ENCODE measurements around the gene GINM1. TPM values are rescaled to one million over a fixed set of nuclear protein-coding genes. Genes with fewer than 3 reads are reported as not detected.

The GINM1 gene, protein sequence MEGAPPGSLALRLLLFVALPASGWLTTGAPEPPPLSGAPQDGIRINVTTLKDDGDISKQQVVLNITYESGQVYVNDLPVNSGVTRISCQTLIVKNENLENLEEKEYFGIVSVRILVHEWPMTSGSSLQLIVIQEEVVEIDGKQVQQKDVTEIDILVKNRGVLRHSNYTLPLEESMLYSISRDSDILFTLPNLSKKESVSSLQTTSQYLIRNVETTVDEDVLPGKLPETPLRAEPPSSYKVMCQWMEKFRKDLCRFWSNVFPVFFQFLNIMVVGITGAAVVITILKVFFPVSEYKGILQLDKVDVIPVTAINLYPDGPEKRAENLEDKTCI
- 47.9 and 54.2 TPM in 2 replicates for total RNA-seq (2014; rRNA removed)
- 18.9 TPM for polyA plus RNA-seq (2012)

DNA sequence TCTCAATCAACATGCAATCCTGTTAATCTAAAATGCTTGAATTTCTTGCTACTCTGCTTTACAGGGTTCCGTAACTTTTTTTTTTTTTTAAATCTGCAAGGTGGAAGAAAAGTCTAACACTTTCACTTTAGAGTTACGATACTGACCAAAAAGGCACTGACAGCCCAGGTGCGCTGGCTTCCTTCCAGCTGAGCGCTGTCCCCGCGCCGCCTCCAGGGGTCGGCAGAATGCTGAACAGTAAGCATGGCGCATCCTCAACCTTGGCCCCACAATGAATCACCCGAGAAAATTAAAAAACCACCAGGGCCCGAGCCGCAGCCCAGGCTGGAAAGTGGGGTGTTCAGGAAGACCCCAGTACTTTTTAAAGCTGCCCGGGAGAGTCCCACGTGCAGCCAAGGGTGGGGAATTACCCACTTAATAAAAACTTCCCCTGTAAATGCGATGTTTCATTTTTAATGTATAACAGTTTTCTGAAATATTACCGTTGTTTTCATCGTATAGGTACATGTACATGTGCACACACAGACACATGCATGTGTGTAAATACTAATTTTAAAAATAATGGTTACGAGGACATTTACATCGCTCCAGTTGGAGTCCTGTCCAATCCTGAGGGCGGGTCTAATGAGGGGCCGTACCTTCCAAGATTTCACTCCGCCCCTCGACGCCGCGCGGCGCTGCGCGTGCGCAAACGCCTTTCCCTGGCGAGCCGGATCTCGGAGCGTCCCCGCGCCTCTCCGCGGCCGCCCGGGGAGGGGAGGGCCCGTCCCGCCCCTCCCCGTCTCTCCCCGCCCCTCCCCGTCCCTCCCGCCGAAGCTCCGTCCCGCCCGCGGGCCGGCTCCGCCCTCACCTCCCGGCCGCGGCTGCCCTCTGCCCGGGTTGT, at the start of gene GINM1:
Gene GINM1 (plus strand): TSS at position 849 of the 883 bp plus-strand sequence. CDS start 40 bp downstream, outside the sequence.
- DNase-seq (ENCODE audit: low read depth): peak; percentile 91

DNA sequence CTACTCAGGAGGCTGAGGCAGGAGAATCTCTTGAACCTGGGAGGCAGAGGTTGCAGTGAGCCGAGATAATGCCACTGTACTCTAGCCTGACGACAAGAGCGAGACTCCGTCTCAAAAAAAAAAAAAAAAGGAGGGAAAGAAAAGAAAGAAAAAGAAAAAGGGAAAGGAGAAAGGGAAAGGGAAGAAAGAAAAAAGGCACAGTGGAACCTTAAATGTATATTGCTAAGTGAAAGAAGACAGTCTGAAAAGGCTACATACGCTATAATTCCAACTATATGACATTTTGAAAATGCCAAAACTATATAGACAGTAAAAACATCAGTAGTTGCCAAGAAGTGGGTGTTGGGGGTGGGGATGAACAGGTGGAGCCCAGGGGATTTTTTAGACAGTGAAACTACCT, 36.5 kb upstream of the GINM1 start:
- DNase-seq (ENCODE audit: low read depth): no peak

DNA sequence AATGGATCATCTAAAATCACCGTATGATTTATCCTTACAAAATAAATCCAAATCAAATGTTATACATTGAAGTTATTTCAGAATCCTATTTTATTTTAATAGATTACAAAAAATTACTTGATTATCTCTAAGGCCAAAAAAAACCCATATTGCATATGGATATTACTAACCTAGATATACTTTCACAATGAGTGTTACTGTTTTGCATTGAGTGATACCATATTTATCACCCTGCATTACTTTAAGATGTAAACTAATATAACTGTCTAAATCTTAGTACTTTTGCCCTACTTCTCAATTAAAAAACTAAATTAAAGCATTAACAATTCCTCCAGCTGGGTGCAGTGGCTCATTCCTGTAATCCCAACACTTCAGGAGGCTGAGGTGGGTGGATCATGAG, 31.4 kb upstream of the GINM1 start:
- no peak for DNase-seq (ENCODE audit: low read depth)

DNA sequence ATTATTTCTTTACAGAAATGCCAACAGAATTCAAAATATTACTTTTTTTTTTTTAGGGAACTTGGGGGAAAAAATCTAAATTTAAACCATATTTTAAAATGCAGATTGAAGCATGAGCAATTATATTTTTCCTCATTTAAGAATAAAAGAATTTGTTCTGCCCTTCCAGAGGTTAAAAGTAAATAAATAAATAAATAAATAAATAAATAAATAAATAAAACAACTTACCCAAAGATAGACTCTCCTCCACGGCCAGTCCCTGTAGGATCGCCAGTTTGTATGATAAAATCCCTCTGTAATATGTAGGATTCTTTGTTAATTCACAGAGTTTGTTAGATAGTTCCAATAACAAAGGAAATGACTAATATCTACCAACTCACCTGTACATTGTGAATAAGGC, 25.0 kb upstream of the GINM1 start:
- DNase-seq (ENCODE audit: low read depth): no peak

DNA sequence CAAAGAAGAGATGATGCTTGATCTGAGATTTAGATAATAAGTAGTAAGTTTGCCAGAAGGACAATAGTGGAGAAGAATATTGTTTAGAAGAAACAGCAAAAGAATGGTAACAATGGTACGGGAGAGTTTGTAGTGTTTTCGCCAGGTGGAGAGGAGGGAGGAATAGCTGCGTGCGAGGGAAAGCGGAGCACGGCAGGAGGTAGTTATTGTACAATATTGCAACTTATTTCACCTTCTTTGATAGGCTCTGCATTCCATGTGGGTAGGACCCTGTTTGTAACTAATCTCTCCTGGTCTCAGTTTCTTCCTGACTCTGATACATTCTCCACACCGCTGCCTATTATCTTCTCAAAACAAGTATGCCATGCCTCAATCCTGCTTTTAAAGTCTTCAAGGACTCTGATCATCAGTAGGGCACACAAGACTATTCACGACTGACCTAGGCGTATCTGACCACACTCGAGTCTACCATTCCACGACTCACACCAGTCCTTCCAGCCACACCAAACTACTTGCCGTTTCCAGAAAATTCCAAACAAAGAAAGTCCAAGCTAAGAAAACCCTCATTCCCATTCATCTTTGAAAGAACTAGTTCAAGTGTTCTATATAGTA, 21.4 kb upstream of the GINM1 start:
- no peak for DNase-seq (ENCODE audit: low read depth)

DNA sequence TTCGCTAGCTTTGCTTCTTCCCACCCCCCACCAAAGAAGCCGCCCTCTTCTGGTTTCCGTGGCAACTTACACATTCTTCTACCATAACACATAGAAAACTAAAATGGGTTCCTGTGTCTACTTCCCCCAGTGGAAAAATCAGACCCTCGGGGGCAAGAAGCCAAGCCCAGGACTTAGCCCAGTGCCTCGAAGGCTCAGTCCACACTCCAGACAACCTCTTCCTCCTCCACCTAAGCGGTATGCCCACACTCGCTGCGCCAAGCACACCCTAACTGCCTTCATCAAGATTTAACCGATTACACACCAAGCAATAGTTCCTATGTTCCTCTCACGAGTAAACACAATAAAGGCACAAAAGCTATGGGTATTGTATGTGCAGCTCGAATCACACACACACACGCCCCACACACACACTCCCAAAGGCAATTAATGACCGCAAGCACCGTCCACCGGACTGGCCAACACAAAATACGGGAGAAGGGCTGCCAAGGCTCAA, 20.9 kb upstream of the GINM1 start:
- DNase-seq (ENCODE audit: low read depth): peak; percentile 58

DNA sequence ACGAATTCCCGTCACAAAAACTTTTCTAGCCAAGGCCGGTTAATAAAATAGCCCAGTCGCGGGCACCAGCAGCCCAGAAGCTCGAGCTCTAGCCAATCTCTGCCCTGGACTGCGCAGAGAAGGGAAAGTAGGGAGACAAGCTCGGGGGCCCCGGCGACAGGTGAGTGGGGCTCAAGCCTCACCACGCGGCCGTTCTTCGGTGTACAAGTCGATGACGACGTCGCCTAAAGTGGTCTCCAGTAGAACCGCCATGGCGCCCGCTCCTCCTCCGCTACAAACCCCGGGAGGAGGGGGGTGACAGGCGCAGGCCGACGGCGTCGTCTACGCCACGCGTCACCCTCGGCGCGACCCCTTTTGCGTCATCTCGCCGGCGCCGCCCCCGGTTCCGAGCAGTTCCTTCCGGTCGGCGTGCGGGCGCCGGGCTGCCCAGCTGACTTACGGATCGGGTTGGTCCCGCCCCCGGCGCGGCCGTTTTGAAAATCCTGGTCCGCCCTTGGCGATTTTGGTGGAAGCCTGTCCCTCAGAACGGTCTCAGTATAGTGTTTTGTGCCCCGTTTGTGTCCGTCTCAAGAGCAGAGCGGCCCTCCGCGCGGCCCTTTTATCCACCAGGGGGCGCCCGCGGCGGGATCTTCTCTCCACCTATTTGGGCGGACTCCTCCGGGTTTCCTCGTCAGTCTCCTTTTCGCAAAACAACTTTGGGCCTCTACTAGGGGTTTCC, 20.3 kb upstream of the GINM1 start, which contains the start of gene PPIL4:
Gene PPIL4 (minus strand): TSS at position 290 of the 718 bp plus-strand sequence. CDS start 38 bp downstream, at position 252.
- peak; percentile 94 for DNase-seq (ENCODE audit: low read depth)

DNA sequence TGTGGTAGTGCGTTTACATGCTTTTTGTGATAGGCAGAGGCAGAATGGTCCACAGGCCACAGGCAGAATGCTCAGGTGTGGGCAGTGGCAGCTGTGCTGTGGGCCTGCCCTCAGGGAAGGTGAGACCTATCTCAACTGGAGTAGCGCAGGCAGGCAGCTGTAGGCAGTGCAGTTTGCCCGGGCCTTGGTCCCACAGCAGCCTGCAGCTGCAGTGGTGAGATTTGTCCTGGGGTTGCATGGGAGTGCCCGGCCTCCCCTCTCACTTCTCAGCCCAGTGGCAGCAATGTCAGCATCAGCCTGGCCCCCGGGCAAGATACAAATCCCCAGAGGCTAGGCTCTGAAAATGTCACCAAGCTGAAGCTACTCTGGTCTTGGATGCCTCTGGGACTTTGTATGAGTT, 14.3 kb upstream of the GINM1 start:
- DNase-seq (ENCODE audit: low read depth): no peak

DNA sequence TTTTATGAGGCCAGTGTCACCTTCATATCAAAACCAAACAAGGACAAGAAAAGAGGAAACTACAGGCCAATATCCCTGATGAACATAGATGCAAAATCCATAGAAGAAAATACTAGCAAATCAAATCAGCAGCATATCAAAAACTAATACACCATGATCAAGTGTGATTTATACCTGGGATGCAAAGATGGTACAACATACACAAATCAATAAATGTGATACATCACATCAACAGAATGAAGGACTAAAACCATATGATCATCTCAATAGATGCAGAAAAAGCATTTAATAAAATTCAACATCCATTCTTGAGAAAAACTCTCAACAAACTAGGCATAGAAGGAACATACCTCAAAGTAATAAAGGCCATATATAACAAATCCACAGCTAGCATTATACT, 8.1 kb upstream of the GINM1 start:
- DNase-seq (ENCODE audit: low read depth): no peak

DNA sequence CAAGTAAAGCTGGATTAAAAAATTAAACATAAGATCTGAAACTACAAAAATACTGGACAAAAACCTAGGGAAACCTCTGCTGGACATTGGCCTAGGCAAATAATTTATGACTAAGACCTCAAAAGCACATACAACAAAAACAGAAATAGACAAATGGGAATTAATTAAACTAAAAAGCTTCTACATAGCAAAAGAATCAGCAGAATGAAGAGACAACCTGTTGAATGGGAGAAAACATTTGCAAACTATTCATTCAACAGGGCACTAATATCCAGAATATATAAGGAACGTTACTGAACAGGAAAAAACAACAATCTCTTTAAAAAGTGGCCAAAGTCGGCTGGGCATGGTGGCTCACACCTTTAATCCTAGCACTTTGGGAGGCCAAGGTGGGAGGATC, 6.8 kb upstream of the GINM1 start:
- no peak for DNase-seq (ENCODE audit: low read depth)

DNA sequence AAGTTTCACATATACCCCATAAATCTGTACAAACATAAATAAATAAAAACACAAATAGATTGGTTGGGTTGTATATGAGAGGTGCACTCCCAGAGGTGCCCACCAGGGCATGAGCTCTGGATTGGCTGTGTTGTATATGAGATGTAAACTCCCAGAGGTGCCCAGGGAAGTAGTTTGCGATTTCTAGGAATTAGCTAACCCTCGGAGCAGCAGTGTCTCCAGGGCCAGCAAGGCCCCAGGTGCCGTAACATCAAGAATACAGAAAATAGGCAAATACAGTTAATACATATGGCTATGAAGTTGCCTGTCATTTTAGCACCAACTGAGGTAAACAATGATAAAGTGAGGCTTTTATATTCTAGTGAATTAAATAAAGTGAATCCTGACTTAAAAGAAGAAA, 5.4 kb upstream of the GINM1 start:
- DNase-seq (ENCODE audit: low read depth): peak; percentile 15

DNA sequence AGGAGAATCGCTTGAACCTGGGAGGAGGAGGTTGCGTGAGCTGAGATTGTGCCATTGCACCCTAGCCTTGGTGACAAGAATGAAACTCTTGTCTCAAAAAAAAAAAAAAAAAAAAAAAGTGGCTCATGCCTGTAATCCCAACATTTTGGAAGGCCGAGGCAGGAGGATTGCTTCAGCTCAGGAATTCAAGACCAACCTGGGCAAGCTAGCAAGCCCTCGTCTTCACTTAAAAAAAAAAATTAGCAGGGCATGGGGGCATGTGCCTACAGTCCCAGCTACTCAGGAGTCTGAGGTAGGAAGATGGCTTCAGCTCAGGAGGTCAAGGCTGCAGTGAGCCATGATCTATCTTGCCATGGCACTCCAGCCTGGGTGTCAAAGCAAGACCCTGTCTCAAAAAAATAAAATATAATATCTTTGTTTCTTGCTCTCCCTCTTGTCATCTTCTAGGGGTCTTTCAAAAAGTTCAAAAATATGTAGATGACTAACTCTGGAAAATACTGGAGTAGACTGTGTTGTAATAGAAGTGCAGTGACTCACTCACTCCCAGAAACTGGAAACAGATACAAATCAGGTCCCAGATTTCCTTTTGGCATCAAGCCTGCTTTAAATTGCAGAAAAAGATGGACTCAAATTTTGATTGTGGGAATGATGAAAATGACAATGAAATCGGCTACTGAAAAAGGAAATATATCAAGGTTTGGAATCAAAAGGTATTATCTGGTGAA, 2.8 kb upstream of the GINM1 start:
- DNase-seq (ENCODE audit: low read depth): peak; percentile 74

DNA sequence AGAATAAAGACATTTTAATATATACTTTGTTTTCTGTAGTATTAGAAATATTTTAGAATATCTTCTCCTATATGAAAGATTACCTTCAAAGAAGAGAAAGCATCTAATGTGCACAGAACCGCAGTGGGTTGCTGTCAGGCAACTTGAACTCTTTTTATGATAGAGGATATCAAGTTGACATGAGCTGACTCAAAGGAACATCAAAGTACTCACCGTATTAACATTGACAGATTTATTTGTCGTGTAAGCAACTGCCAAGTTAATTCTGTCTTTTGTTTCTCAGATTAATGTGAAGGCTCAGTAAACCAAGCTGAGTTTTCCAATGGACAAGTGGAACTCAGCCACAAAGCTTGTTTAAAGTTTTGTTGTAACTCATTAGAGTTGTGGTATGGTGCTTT, 2.2 kb upstream of the GINM1 start:
- peak; percentile 4 for DNase-seq (ENCODE audit: low read depth)

DNA sequence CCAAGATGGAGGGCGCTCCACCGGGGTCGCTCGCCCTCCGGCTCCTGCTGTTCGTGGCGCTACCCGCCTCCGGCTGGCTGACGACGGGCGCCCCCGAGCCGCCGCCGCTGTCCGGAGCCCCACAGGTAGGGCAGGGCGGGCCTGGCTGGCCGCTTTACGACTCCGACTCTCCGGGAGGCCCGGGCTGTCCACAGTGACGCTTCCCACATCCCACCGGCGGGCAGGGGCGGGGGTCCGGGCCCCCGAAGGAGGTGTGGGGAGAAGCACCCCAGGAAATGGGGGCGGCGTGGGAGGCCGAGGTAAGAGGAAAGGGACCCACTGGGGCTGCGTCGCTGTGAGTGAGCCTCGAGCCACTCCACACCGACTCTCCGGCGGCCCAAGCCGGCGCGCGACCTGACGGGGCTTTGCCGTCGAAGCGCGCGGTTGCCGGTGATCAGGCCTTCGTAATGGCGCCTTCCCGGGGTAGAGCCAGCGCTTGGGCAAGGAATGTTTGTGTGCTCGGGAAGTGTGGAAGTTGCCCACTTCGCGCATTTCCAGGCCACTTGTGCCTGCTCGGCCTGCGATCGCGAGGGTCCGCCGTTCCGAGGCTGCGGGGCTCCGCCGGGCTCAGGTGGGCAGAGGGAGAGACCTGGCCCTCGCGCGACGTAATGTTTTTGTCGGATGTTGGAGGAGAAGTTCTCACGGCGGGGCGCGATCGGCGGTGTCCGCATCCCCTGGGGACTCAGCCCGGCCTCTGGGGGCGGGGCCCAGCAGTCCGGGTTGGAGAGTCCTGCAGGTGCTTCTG, 427 bp downstream of the GINM1 start:
- peak; percentile 29 for DNase-seq (ENCODE audit: low read depth)

DNA sequence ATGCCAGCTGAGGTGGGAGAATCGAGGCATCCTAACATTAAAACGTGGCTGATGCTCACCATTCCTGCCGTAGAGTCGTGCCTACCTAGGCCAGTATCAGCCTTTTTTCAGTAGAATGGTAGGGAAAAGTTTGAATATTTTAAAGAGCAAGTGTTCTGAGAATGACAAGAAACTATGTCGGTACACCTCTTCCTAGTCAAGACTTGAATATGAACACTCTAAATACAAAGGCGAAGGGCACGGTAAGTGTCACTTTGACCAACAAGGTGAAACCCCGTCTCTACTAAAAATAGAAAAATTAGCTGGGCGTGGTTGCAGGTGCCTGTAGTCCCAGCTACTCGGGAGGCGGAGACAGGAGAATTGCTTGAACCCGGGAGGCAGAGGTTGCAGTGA, 1.0 kb downstream of the GINM1 start:
- no peak for DNase-seq (ENCODE audit: low read depth)

DNA sequence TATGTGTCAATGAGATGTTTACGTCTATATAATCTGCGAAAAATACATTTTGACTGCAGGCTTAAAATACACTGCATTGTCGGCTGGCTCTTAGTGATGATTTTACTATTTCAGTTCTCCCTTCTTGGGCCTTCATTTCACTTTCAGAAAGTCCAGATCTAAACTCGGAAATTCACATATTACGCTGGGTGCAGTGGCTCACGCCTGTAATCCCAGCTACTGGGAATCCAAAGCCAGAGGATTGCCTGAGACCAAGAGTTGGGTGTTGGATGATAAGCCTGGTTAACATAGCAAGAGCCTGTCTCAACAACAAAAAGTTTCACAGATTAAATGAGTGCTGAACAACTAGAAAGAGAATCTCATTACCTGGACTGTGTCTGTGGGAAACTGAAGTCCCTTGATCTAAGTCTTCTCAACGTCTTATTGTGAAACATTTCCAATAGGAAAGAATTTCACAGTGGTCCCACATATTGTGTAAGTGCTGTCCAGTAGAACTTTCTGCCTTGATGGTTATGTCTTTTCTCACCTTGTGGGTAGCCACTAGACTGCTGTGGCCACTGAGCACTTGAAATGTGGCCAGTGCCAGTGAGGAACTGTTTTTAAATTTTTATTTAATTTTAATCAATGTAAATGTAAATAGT, 1.9 kb downstream of the GINM1 start:
- no peak for DNase-seq (ENCODE audit: low read depth)

DNA sequence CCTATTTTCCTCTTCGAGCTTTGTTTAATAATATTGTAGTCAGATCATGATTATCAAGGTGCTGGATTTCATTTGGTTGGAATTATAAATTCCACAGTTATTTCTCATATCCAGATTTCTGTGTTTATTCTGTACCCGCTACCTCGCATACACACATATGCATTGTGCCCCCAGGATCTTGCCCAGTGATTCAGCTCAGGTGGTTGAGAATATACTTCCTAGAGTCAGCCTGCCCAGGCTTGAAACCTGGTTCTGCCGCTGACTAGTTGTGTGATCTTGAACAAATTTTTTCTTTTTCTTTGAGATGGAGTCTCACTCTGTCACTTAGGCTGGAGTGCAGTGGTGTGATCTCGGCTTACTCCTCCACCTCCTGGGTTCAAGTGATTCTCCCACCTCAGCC, 14.7 kb downstream of the GINM1 start:
- DNase-seq (ENCODE audit: low read depth): no peak

DNA sequence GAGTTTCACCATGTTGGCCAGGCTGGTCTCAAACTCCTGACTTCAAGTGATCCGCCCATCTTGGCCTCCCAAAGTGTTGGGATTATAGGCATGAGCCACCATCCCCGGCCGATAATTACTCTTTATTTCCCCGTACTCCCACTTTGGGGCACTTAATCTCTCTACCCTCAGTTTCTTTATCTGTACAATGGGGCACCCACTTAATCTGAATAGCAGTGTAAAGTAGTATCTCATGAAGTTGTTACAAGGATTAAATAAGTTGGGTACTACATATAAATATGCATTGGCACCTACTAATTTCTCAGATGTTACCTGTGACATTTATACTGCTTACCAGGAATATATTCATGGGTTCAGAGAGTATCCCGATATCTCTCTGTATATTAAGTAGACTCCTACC, 15.2 kb downstream of the GINM1 start:
- DNase-seq (ENCODE audit: low read depth): no peak

DNA sequence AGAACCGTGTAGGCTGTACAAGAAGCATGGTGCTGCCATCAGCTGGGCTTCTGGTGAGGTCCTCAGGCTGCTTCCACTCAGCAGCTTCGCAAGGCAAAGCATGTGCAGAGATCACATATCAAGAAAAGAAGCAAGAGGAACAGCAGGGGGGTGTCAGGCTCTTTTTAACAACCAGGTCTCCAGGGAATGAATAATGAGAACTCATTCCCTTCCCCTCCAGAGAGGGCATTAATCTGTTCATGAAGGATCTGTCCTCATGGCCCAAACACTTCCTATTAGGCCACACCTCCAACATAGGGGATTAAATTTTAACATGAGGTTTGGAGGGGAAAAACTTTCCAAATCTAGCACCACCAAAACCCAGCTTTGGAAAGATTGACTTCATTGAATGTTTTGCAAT, 20.0 kb downstream of the GINM1 start:
- peak; percentile 6 for DNase-seq (ENCODE audit: low read depth)
